Cardiac muscle cell (in vitro differentiated cells and primary cell): ENCODE data around the gene GSTA3. TPM values are rescaled to one million over a fixed set of nuclear protein-coding genes. Genes with fewer than 3 reads are reported as not detected.

Source experiments
- DNase-seq, 2 donors: peaks; one replicate each; pipeline versions ENCODE4 v3.0.0 to v3.0.0-alpha.2; 2010 to 2017; ENCODE audit warnings: low read depth in 1 of 2, low spot score in 1 of 2
- H3K27ac ChIP-seq: fragments of 200-600 bp; sonication (generic); 2 replicates; pipeline ENCODE4 v1.5.1; 2016
- H3K27me3 ChIP-seq: fragments of 200-600 bp; sonication (generic); 2 replicates; pipeline ENCODE4 v1.6.0; 2016; ENCODE audit warnings: control low read depth
- H3K36me3 ChIP-seq: fragments of 200-600 bp; sonication (generic); 2 replicates; pipeline ENCODE4 v1.5.1; 2016; ENCODE audit warnings: control low read depth
- H3K4me1 ChIP-seq: fragments of 200-600 bp; sonication (generic); 2 replicates; pipeline ENCODE4 v1.8.1; 2017; ENCODE audit warnings: low read depth, mild to moderate bottlenecking, mixed run types
- H3K4me3 ChIP-seq: fragments of 200-600 bp; sonication (generic); 2 replicates; pipeline ENCODE4 v1.5.1; 2016; ENCODE audit warnings: mild to moderate bottlenecking
- H3K9me3 ChIP-seq: fragments of 200-600 bp; sonication (generic); 2 replicates; pipeline ENCODE4 v1.5.1; 2017; ENCODE audit warnings: low read depth, mild to moderate bottlenecking, control low read depth
- polyA plus RNA-seq: library from polyadenylated mRNA; unstranded; fragments of >200 nt; fragmentation: Nextera tagmentation; extraction: Ambion mirVana; gene quantifications from 2 replicates; pipeline ENCODE4 v1.2.1, GENCODE V29; 2016
- total RNA-seq: library from RNA; depleted of rRNA; stranded (reverse); fragments of >200 nt; gene quantifications from 2 replicates; pipeline ENCODE4 v1.2.3, GENCODE V29; 2016
- TF ChIP-seq, protein P1 (sequence below): IDR thresholded peaks from 2 replicates; pipeline ENCODE4 v1.5.1; 2012; ENCODE audit warnings: low read depth, mild to moderate bottlenecking, low read length

GSTA3 gene
- total and polyA plus RNA-seq, 2 experiments from 2014 or later = not detected

DNA sequence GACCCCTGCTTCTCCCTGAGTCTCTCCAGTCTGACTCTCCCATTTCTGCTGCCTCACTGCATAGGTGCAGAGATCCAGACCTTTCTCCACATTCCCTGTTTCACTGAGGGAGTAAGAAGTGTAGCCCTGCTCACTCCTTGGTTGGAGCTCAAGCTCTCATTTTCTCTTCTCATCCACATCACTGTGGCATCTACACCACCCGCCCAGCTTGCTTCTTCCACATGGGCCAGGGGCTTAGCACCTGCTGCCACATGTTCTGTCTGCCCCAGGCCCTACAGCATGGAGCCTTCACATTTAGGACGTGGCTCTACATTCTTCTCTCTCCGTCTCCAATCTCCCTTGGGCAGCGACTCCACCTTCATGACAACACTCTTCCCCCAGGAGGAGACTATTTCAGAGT lies 60.4 kb downstream of the GSTA3 start:
- H3K27me3 ChIP-seq = no peaks in the 10 kb centered on the region
- no peak overlapping the region for H3K4me3 ChIP-seq
- TF ChIP-seq, protein P1, sequence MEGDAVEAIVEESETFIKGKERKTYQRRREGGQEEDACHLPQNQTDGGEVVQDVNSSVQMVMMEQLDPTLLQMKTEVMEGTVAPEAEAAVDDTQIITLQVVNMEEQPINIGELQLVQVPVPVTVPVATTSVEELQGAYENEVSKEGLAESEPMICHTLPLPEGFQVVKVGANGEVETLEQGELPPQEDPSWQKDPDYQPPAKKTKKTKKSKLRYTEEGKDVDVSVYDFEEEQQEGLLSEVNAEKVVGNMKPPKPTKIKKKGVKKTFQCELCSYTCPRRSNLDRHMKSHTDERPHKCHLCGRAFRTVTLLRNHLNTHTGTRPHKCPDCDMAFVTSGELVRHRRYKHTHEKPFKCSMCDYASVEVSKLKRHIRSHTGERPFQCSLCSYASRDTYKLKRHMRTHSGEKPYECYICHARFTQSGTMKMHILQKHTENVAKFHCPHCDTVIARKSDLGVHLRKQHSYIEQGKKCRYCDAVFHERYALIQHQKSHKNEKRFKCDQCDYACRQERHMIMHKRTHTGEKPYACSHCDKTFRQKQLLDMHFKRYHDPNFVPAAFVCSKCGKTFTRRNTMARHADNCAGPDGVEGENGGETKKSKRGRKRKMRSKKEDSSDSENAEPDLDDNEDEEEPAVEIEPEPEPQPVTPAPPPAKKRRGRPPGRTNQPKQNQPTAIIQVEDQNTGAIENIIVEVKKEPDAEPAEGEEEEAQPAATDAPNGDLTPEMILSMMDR = no peak
- no peak for DNase-seq
- no peaks in the 10 kb centered on the region for H3K36me3 ChIP-seq
- H3K4me1 ChIP-seq = no peaks in the 10 kb centered on the region
- no peaks in the 10 kb centered on the region for H3K9me3 ChIP-seq
- H3K27ac ChIP-seq = no peak overlapping the region

Other genes starting within 250 kb of the GSTA3 start
- gene TMEM14A, start 238.6 kb downstream of the GSTA3 start, total RNA-seq = 10.7 and 12.2 TPM in 2 replicates
- gene TMEM14A, start 238.6 kb downstream of the GSTA3 start, polyA plus RNA-seq = 24.5 and 34.4 TPM in 2 replicates
- gene GSTA2, start 146.2 kb downstream of the GSTA3 start, total RNA-seq = not detected in 2 replicates
- gene GSTA2, start 146.2 kb downstream of the GSTA3 start, polyA plus RNA-seq = 0.24 TPM in 1 of 2 replicates, not detected in the other
- 0.11 TPM in 1 of 2 replicates, not detected in the other for gene GSTA1, start 105.9 kb downstream of the GSTA3 start, total RNA-seq
- 0.67 TPM in 1 of 2 replicates, not detected in the other for gene GSTA1, start 105.9 kb downstream of the GSTA3 start, polyA plus RNA-seq
- not detected in 2 replicates for gene GSTA5, start 68.9 kb downstream of the GSTA3 start, total RNA-seq
- not detected in 2 replicates for gene GSTA5, start 68.9 kb downstream of the GSTA3 start, polyA plus RNA-seq
- gene GSTA4, start 85.6 kb upstream of the GSTA3 start, total RNA-seq = 50.1 and 64.5 TPM in 2 replicates
- gene GSTA4, start 85.6 kb upstream of the GSTA3 start, polyA plus RNA-seq = 91.1 and 170 TPM in 2 replicates
- 15.1 and 15.6 TPM in 2 replicates for gene CILK1, start 152.1 kb upstream of the GSTA3 start, total RNA-seq
- 12.2 and 14.4 TPM in 2 replicates for gene CILK1, start 152.1 kb upstream of the GSTA3 start, polyA plus RNA-seq
- 69.9 and 87.0 TPM in 2 replicates for gene FBXO9, start 155.7 kb upstream of the GSTA3 start, total RNA-seq
- 110 and 182 TPM in 2 replicates for gene FBXO9, start 155.7 kb upstream of the GSTA3 start, polyA plus RNA-seq
- gene GCM1, start 239.1 kb upstream of the GSTA3 start, total RNA-seq = 0.11 TPM in 1 of 2 replicates, not detected in the other
- gene GCM1, start 239.1 kb upstream of the GSTA3 start, polyA plus RNA-seq = not detected in 2 replicates